CD8-positive, alpha-beta memory T cell (primary cell): ENCODE results near the gene BID. TPM values are rescaled to one million over a fixed set of nuclear protein-coding genes. Genes with fewer than 3 reads are reported as not detected.
"Not testable (repeated sequence)": the region's sequence is repeated elsewhere in the genome, so short reads cannot be mapped to it uniquely, and the experiment has no call there.

Source experiments
- CTCF ChIA-PET: fragments of 350-600 bp; sonication (Branson Sonifier 250); formaldehyde crosslinking; loops from one replicate; lab custom pipeline; 2021; ENCODE audit warnings: antibody characterized with exemption; lab: Charles Lee
- POLR2A ChIA-PET: fragments of 350-600 bp; sonication (Branson Sonifier 250); formaldehyde crosslinking; loops from one replicate; lab custom pipeline; 2021; ENCODE audit warnings: antibody characterized with exemption; lab: Charles Lee
- DNase-seq, 5 donors: peaks; one replicate each; pipeline versions ENCODE4 v3.0.0 to v3.0.0-alpha.2; 2020 to 2022; ENCODE audit warnings: mixed read lengths in 1 of 5
- H3K27ac ChIP-seq: one replicate; pipeline ENCODE4 v1.7.0; 2013; ENCODE audit warnings: low read depth, mild to moderate bottlenecking, low read length, moderate library complexity
- H3K27me3 ChIP-seq: 2 replicates; pipeline ENCODE4 v1.7.0; 2013; ENCODE audit warnings: low read length, mild to moderate bottlenecking; ENCODE audit not compliant: insufficient read depth, poor library complexity, severe bottlenecking
- H3K36me3 ChIP-seq: 2 replicates; pipeline ENCODE4 v1.7.0; 2013; ENCODE audit warnings: mild to moderate bottlenecking, low read length, moderate library complexity; ENCODE audit not compliant: insufficient read depth
- H3K4me1 ChIP-seq: 2 replicates; pipeline ENCODE4 v1.7.0; 2013; ENCODE audit warnings: mild to moderate bottlenecking, low read length, moderate library complexity; ENCODE audit not compliant: insufficient read depth
- H3K4me3 ChIP-seq: 2 replicates; pipeline ENCODE4 v1.7.0; 2013; ENCODE audit warnings: mild to moderate bottlenecking, low read length
- H3K9me3 ChIP-seq: 2 replicates; pipeline ENCODE4 v1.7.0; 2013; ENCODE audit warnings: mild to moderate bottlenecking, low read length
- H3K27ac Mint-ChIP-seq, 8 donors: one replicate each; pipeline ENCODE4 v1.8.0; 2020 to 2021; ENCODE audit warnings: mixed read lengths in 8 of 8, mild to moderate bottlenecking in 6 of 8, inconsistent platforms in 3 of 8, moderate library complexity in 3 of 8
- H3K27me3 Mint-ChIP-seq, 2 donors: one replicate each; pipeline ENCODE4 v1.8.0; 2020 to 2021; ENCODE audit warnings: mixed read lengths in 2 of 2, mild to moderate bottlenecking in 1 of 2, moderate library complexity in 1 of 2
- H3K36me3 Mint-ChIP-seq, 3 donors: one replicate each; pipeline ENCODE4 v1.8.0; 2020 to 2021; ENCODE audit warnings: mixed read lengths in 3 of 3, inconsistent platforms in 1 of 3, mild to moderate bottlenecking in 1 of 3
- H3K4me1 Mint-ChIP-seq, 3 donors: one replicate each; pipeline ENCODE4 v1.8.0; 2020 to 2021; ENCODE audit warnings: mixed read lengths in 3 of 3, inconsistent platforms in 1 of 3, mild to moderate bottlenecking in 1 of 3
- H3K4me3 Mint-ChIP-seq, 7 donors: one replicate each; pipeline ENCODE4 v1.8.0; 2020 to 2021; ENCODE audit warnings: mixed read lengths in 7 of 7, mild to moderate bottlenecking in 6 of 7, moderate library complexity in 4 of 7, inconsistent platforms in 2 of 7
- H3K9me3 Mint-ChIP-seq, 5 donors: one replicate each; pipeline ENCODE4 v1.8.0; 2020 to 2022; ENCODE audit warnings: mixed read lengths in 5 of 5, mild to moderate bottlenecking in 3 of 5, moderate library complexity in 2 of 5, inconsistent platforms in 1 of 5
- polyA plus RNA-seq: library from polyadenylated mRNA; unstranded; fragments of 300-500 nt; fragmentation: Illumina TruSeq; gene quantifications from one replicate; pipeline ENCODE4 v1.2.3, GENCODE V29; 2021
- total RNA-seq, 2 experiments: library from RNA; stranded (reverse); gene quantifications; one replicate each; pipeline ENCODE4 v1.2.3, GENCODE V29; 2021

BID gene
- total and polyA plus RNA-seq, 3 experiments from 2014 or later = 11.5 to 72.5 (median 14.1) TPM

DNA sequence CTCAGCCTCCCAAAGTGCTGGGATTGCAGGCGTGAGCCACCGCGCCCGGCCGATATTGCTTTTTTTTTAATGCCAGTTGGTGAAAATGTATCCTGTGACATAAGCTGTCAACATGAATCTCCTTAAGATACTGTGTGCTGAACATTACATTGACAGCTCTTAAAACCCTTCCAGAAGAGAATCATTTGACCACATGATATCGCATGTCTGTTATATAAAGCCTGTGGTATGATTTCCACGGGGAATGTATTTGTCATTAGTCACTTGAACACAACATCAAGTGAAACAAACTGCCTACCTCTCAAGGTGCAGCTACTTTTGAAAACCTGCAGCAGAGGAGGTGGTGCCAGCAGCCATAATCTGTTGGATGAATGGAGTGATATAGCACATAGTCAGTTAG is 68.7 kb downstream of the BID start:
- Histone ChIP-seq H3K27me3 (no peaks in the 10 kb centered on the region), H3K4me1 (peaks cover 10% of the 10 kb centered on the region), H3K4me3 (no peak overlapping the region), H3K36me3 (peaks cover 5% of the 10 kb centered on the region), H3K27ac (no peak overlapping the region), H3K9me3 (no peaks in the 10 kb centered on the region)
- peak overlapping the region in 1 of 7 donors; percentile 2 for H3K4me3 Mint-ChIP-seq
- peak overlapping the region in 3 of 8 donors; percentile 22 to 54 (median 51) for H3K27ac Mint-ChIP-seq
- peaks cover 0 to 47% (median 3%) of the 10 kb centered on the region in 3 donors for H3K36me3 Mint-ChIP-seq
- peaks cover 12 to 18% (median 18%) of the 10 kb centered on the region in 3 donors for H3K4me1 Mint-ChIP-seq
- DNase-seq = no peak
- ChIA-PET POLR2A (interaction anchor here (0.7 kb wide), 1 partner anchor 86 kb away, joined by 3 read pairs; no protein-coding TSS in a partner anchor), CTCF (no interaction called here)
- H3K27me3 Mint-ChIP-seq = no peaks in the 10 kb centered on the region
- H3K9me3 Mint-ChIP-seq = no peaks in the 10 kb centered on the region

DNA sequence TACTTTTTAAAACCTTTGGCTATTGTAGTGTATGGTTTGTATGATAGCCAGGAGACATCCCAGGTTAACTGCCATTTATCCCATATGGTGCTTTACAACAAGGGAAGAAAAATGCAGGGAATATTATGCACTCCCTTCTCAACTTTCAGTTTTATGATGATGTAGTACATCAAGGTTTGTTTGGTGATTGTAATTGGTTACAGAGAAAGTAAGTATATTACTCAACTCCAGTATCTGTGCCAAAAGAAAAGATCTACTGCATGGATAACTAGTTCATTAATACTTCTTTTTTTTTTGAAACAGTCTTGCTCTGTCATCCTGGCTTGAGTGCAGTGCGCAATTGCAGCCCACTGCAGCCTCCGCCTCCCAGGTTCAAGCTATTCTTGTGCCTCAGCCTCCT is 70.5 kb downstream of the BID start:
- Mint-ChIP-seq H3K36me3 (peaks cover 0 to 54% (median 7%) of the 10 kb centered on the region in 3 donors), H3K27me3 (no peaks in the 10 kb centered on the region), H3K27ac (no peak overlapping the region), H3K4me3 (no peak overlapping the region), H3K4me1 (peaks cover 13 to 23% (median 21%) of the 10 kb centered on the region in 3 donors), H3K9me3 (no peaks in the 10 kb centered on the region)
- H3K36me3 ChIP-seq = peaks cover 8% of the 10 kb centered on the region
- H3K4me1 ChIP-seq = peaks cover 10% of the 10 kb centered on the region
- no peak for DNase-seq
- H3K9me3 ChIP-seq = no peaks in the 10 kb centered on the region
- ChIA-PET CTCF (no interaction called here), POLR2A (no interaction called here)
- no peaks in the 10 kb centered on the region for H3K27me3 ChIP-seq
- H3K27ac ChIP-seq = no peak overlapping the region
- H3K4me3 ChIP-seq = no peak overlapping the region

DNA sequence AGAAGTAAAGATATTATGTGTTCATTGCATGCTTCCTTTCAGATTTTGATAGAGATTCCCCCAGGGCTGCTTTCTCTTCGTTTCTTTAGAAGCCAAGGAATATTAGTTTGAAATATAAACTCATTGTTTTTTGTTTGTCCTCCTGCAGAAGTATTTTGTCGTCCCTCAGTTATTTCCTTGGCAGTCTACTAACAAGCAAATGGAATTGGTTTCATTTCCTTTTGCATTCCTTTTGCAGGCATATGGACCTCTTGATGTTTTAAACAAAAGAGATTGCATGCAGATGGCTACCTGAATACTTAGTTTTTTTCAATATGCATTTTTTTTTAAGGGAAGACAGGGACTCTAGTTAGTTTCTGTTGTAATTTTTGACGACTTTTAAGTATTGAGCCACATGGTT is 73.5 kb downstream of the BID start:
- H3K36me3 ChIP-seq = peaks cover 8% of the 10 kb centered on the region
- Mint-ChIP-seq H3K27ac (peak overlapping the region in 1 of 8 donors; percentile 37), H3K27me3 (no peaks in the 10 kb centered on the region), H3K4me3 (no peak overlapping the region), H3K4me1 (peaks cover 7 to 10% (median 9%) of the 10 kb centered on the region in 3 donors), H3K9me3 (no peaks in the 10 kb centered on the region), H3K36me3 (peaks cover 0 to 53% (median 11%) of the 10 kb centered on the region in 3 donors)
- H3K27ac ChIP-seq = no peak overlapping the region
- ChIA-PET CTCF (no interaction called here), POLR2A (no interaction called here)
- no peak overlapping the region for H3K4me3 ChIP-seq
- no peaks in the 10 kb centered on the region for H3K9me3 ChIP-seq
- no peaks in the 10 kb centered on the region for H3K27me3 ChIP-seq
- DNase-seq = no peak
- H3K4me1 ChIP-seq = peaks cover 3% of the 10 kb centered on the region

DNA sequence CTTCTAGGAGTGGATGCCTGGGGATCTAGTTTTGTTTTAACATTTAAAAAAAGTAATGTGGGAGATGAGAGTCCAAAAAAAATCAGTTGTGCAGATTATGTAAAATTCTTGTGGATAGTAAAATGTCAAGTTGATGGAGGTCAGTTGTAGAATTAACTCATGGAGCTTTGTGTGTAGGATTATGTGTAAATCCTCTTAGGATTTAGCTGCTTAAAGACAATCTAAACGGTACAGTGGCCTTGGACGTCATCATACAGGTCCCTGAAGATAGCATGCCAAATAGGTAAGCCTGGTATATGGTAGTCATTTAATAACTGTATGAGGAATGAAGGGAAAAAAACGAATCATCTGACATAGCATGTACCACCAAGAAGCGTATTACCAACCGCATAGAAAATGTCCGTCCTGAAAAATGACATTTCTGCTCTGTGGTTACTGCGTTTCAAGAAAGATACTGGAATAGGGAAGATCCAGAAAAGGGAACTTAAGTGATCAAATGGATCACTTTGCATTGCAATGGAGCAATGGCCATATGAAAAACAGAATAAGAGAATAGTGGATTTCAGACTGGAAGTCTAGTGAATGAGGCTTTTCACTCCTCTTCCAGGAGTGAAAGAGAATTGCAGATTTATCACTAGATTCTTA is 74.5 kb downstream of the BID start:
- Mint-ChIP-seq H3K27me3 (no peaks in the 10 kb centered on the region), H3K4me3 (no peak overlapping the region), H3K36me3 (peaks cover 0 to 50% (median 12%) of the 10 kb centered on the region in 3 donors), H3K9me3 (no peaks in the 10 kb centered on the region), H3K4me1 (peaks cover 5 to 8% (median 7%) of the 10 kb centered on the region in 3 donors), H3K27ac (no peak overlapping the region)
- Histone ChIP-seq H3K27ac (no peak overlapping the region), H3K36me3 (peaks cover 8% of the 10 kb centered on the region), H3K27me3 (no peaks in the 10 kb centered on the region), H3K9me3 (no peaks in the 10 kb centered on the region), H3K4me1 (no peaks in the 10 kb centered on the region), H3K4me3 (no peak overlapping the region)
- DNase-seq = no peak
- ChIA-PET POLR2A (no interaction called here), CTCF (no interaction called here)

DNA sequence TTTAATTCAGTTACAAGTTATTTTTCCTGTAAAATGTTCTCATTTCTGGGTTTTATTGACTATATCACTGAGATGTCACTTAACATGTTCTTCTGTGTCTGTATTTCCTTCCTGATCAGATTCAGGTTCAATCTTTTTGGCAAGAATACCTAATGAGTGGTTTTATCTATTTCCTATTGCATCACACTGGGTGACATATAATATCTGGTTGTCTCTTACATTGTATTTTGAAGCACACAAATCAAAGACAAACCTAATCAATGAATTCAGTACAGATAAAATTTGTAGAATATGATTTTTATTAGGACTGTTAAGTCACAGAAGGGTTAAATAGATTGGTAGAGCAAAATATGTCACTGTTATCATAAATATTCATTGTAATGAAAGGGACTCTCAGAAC is 75.3 kb downstream of the BID start:
- no peaks in the 10 kb centered on the region for H3K9me3 ChIP-seq
- Mint-ChIP-seq H3K4me3 (no peak overlapping the region), H3K27ac (peak overlapping the region in 4 of 8 donors; percentile 45 to 89 (median 81))

DNA sequence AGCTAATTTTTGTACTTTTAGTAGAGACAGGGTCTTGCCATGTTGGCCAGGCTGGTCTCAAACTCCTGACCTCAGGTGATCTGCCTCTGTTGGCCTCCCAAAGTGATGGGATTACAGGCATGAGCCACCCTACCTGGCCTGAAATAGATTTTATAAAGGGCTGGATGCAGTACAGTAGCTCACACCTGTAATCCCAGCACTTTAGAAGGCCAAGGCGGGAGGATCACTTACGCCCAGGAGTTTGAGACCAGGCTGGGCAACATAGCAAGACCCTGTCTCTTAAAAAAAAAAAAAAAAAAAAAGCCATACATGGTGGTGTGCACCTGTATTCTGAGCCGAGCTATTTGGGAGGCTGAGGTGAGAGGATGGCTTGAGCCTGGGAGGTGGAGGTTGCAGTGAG is 76.0 kb downstream of the BID start:
- peaks cover 0 to 43% (median 14%) of the 10 kb centered on the region in 3 donors for H3K36me3 Mint-ChIP-seq
- H3K27ac Mint-ChIP-seq = peak overlapping the region in 3 of 8 donors; percentile 26 to 89 (median 75)
- H3K4me3 Mint-ChIP-seq, CTCF ChIA-PET, H3K9me3 ChIP-seq, H3K4me1 ChIP-seq, H3K27me3 ChIP-seq, H3K27ac ChIP-seq, H3K27me3 Mint-ChIP-seq, DNase-seq, H3K36me3 ChIP-seq, H3K4me3 ChIP-seq, POLR2A ChIA-PET, H3K9me3 Mint-ChIP-seq: not testable (repeated sequence)
- peaks cover 7 to 12% (median 12%) of the 10 kb centered on the region in 3 donors for H3K4me1 Mint-ChIP-seq

More for the DNA sequence above, 75.3 kb downstream of the BID start:
- Histone ChIP-seq H3K36me3 (peaks cover 8% of the 10 kb centered on the region), H3K27ac (no peak overlapping the region), H3K4me3 (no peak overlapping the region), H3K27me3 (no peaks in the 10 kb centered on the region), H3K4me1 (no peaks in the 10 kb centered on the region)
- no peak for DNase-seq
- H3K27me3 Mint-ChIP-seq = no peaks in the 10 kb centered on the region
- POLR2A ChIA-PET = no interaction called here
- CTCF ChIA-PET = no interaction called here
- peaks cover 7 to 12% (median 12%) of the 10 kb centered on the region in 3 donors for H3K4me1 Mint-ChIP-seq
- H3K9me3 Mint-ChIP-seq = no peaks in the 10 kb centered on the region
- H3K36me3 Mint-ChIP-seq = peaks cover 0 to 49% (median 14%) of the 10 kb centered on the region in 3 donors

DNA sequence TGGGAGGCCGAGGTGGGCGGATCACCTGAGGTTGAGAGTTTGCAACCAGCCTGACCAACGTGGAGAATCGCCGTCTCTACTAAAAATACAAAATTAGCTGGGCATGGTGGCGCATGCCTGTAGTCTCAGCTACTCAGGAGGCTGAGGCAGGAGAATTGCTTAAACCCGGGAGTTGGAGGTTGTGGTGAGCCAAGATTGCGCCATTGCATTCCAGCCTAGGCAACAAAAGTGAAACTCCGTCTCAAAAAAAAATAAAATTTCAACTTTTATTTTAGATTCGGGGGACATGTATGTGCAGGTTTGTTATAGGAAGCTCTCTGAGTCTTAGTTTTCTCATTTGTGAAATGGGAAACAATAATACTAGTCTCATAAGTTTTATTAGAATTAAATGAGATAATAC is 77.1 kb downstream of the BID start:
- H3K27me3 Mint-ChIP-seq, H3K27ac Mint-ChIP-seq, H3K27ac ChIP-seq, H3K4me3 Mint-ChIP-seq, H3K9me3 Mint-ChIP-seq, H3K36me3 ChIP-seq, DNase-seq, H3K4me1 ChIP-seq, H3K9me3 ChIP-seq, POLR2A ChIA-PET, CTCF ChIA-PET, H3K4me3 ChIP-seq, H3K27me3 ChIP-seq: not testable (repeated sequence)
- peaks cover 0 to 48% (median 16%) of the 10 kb centered on the region in 3 donors for H3K36me3 Mint-ChIP-seq
- H3K4me1 Mint-ChIP-seq = peaks cover 7 to 12% (median 12%) of the 10 kb centered on the region in 3 donors

DNA sequence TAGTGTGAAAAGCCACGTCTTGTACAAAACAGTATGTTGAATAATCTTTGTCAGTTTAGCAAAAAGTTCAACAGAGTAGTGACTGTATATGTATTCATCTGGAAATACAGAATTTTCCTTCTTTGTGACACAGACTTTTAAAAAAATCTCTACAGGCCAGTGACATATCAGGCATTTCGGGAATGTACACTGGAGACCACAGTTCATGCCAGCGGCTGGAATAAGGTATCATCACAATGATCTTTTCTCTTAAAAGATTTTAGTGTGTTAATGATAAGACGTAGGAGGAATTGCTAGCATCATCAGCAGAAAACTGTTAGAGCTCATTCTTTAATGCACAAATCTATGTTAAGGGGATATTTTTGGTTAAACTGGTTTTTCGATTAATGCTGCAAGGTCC is 78.3 kb downstream of the BID start:
- Mint-ChIP-seq H3K27me3 (no peaks in the 10 kb centered on the region), H3K9me3 (no peaks in the 10 kb centered on the region), H3K4me3 (no peak overlapping the region), H3K36me3 (peaks cover 0 to 55% (median 16%) of the 10 kb centered on the region in 3 donors), H3K27ac (peak overlapping the region in 1 of 8 donors; percentile 36), H3K4me1 (peaks cover 7 to 12% (median 12%) of the 10 kb centered on the region in 3 donors)
- no peaks in the 10 kb centered on the region for H3K9me3 ChIP-seq
- H3K4me3 ChIP-seq = no peak overlapping the region
- DNase-seq = no peak
- POLR2A ChIA-PET = no interaction called here
- H3K27ac ChIP-seq = no peak overlapping the region
- no peaks in the 10 kb centered on the region for H3K4me1 ChIP-seq
- CTCF ChIA-PET = no interaction called here
- peaks cover 3% of the 10 kb centered on the region for H3K36me3 ChIP-seq
- H3K27me3 ChIP-seq = no peaks in the 10 kb centered on the region
